GM12891 (cell line): ENCODE data around the gene GPC3.

ENCODE experiments used
- DNase-seq: peaks from one replicate; pipeline ENCODE4 v3.0.0; 2011; ENCODE audit warnings: low spot score; ENCODE audit not compliant: insufficient read length
- FAIRE-seq: peaks from 2 replicates; lab custom pipeline; 2011; peaks lifted over from hg19 to GRCh38; lab: Jason Lieb, UNC
- PAX5 ChIP-seq: IDR thresholded peaks from 2 replicates; pipeline ENCODE4 v1.6.1; 2011; ENCODE audit warnings: low read length, moderate library complexity, mild to moderate bottlenecking; ENCODE audit not compliant: insufficient read depth, severe bottlenecking
- POLR2A ChIP-seq: IDR thresholded peaks from 2 replicates; pipeline ENCODE4 v1.6.1; 2011; ENCODE audit warnings: low read depth, low read length, control low read depth
- POLR2AphosphoS5 ChIP-seq: IDR thresholded peaks from 2 replicates; pipeline ENCODE4 v1.6.1; 2011; ENCODE audit warnings: low read depth, low read length, control low read depth
- POU2F2 ChIP-seq: IDR thresholded peaks from 2 replicates; pipeline ENCODE4 v1.6.1; 2011; ENCODE audit warnings: low read depth, mild to moderate bottlenecking, control low read depth, low read length, moderate library complexity
- SPI1 ChIP-seq: IDR thresholded peaks from 2 replicates; pipeline ENCODE4 v1.6.1; 2011; ENCODE audit warnings: low read depth, low read length, control low read depth
- TAF1 ChIP-seq: IDR thresholded peaks from 2 replicates; pipeline ENCODE4 v1.6.1; 2011; ENCODE audit warnings: low read depth, low read length, control low read depth

The GPC3 gene

GRCh38 chrX:133985967-133986683 lies 731 bp upstream of the GPC3 start:
- FAIRE-seq: no peak
- TF ChIP-seq SPI1 (no peak), TAF1 (no peak), PAX5 (no peak), POLR2A (no peak)

GRCh38 chrX:133984857-133985163 lies 584 bp downstream of the GPC3 start:
- TF ChIP-seq POU2F2: no peak
- TF ChIP-seq PAX5: no peak
- no peak for TF ChIP-seq TAF1
- TF ChIP-seq POLR2AphosphoS5: no peak
- no peak for TF ChIP-seq POLR2A
- TF ChIP-seq SPI1: no peak
- DNase-seq: no peak
- no peak for FAIRE-seq

More at GRCh38 chrX:133985967-133986683, 731 bp upstream of the GPC3 start:
- DNase-seq: no peak

GRCh38 chrX:133983974-133984845 lies 1.2 kb downstream of the GPC3 start:
- FAIRE-seq (no peak), DNase-seq (no peak)
- no peak for TF ChIP-seq TAF1
- TF ChIP-seq POLR2AphosphoS5: no peak
- no peak for TF ChIP-seq POU2F2
- TF ChIP-seq SPI1: no peak
- no peak for TF ChIP-seq PAX5
- TF ChIP-seq POLR2A: no peak

- no peak for FAIRE-seq
- TF ChIP-seq POLR2A (no peak), TAF1 (no peak), SPI1 (no peak), PAX5 (no peak), POLR2AphosphoS5 (no peak), POU2F2 (no peak)
- DNase-seq: no peak
Measured at GRCh38 chrX:133983256-133983973, 2.0 kb downstream of the GPC3 start.

- DNase-seq: no peak
- TF ChIP-seq POLR2AphosphoS5 (no peak), TAF1 (no peak), PAX5 (no peak), POLR2A (no peak), SPI1 (no peak), POU2F2 (no peak)
- no peak for FAIRE-seq
Measured at GRCh38 chrX:133981924-133982323, 3.5 kb downstream of the GPC3 start.

GRCh38 chrX:133980832-133981588 lies 4.4 kb downstream of the GPC3 start:
- DNase-seq (no peak), FAIRE-seq (no peak)
- TF ChIP-seq POU2F2 (no peak), PAX5 (no peak), TAF1 (no peak), POLR2AphosphoS5 (no peak), POLR2A (no peak), SPI1 (no peak)

GRCh38 chrX:133980406-133980805 lies 5.0 kb downstream of the GPC3 start:
- TF ChIP-seq PAX5: no peak
- TF ChIP-seq POLR2AphosphoS5: no peak
- TF ChIP-seq SPI1: no peak
- TF ChIP-seq TAF1: no peak
- TF ChIP-seq POU2F2: no peak
- TF ChIP-seq POLR2A: no peak
- no peak for DNase-seq
- FAIRE-seq: no peak

- DNase-seq (no peak), FAIRE-seq (no peak)
- TF ChIP-seq PAX5 (no peak), POLR2A (no peak), TAF1 (no peak), SPI1 (no peak)
Measured at GRCh38 chrX:133979641-133980230, 5.7 kb downstream of the GPC3 start.

- TF ChIP-seq POLR2AphosphoS5 (no peak), SPI1 (no peak), POU2F2 (no peak), TAF1 (no peak), PAX5 (no peak), POLR2A (no peak)
- FAIRE-seq (no peak), DNase-seq (no peak)
Measured at GRCh38 chrX:133973704-133974103, 11.7 kb downstream of the GPC3 start.

- DNase-seq: no peak
- TF ChIP-seq PAX5 (no peak), SPI1 (no peak), POLR2A (no peak), TAF1 (no peak), POU2F2 (no peak), POLR2AphosphoS5 (no peak)
- FAIRE-seq: no peak
Measured at GRCh38 chrX:133972916-133973315, 12.5 kb downstream of the GPC3 start.
